GM19468 (cell line): ENCODE data around the gene MAB21L4.

ENCODE experiments used
- ATAC-seq: cut with Tn5 transposase; IDR thresholded peaks from one replicate; pipeline ENCODE4 v1.9.1; 2021; ENCODE audit warnings: mild to moderate bottlenecking, moderate library complexity, moderate number of reproducible peaks; ENCODE audit not compliant: unreplicated experiment; ENCODE audit errors: extremely low read depth

Gene MAB21L4

DNA sequence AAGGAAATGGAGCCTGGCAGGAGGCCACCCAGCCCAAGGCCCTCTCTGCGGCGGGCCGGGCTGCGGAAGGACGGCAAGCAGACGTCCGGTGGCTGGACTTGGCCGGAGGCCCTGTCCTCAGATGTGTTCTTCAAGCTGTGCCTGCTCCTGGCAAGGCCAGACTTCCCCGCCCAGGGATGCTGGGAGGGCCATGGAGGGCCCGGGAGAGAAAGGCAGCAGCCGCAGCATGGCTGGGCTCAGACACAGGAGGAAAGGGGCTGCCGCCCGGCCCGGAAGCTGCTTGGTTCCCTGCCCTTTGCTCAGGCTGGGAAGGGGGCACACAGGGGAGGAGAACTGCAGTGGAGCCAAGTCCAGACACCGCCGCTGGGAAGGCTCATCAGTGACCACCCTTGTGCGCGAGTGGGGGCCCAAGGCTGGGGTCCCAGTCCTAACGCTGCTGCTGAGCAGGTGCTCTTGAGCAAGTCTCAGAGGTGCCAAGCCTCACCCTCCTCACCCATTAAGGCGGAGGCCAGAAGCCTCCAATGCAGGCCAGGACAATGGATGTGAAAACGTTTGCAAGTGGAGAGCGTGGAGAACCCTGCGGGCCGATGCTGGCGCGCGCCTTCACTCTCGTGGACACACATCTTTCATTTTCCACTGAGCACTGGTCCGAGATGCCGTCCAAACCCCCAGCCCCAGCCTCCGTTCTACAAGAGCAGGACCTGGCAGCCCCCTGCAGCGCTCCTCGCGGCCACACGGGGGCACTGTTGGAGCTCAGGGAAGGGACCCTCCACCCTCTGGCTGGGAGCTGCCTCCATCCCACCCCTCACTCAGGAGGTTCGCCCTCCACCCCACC is 18.1 kb upstream of the MAB21L4 start:
- no peak for ATAC-seq

- ATAC-seq, result no peak
Measured at GRCh38 chr2:240912878-240913809, 17.2 kb upstream of the MAB21L4 start.

DNA sequence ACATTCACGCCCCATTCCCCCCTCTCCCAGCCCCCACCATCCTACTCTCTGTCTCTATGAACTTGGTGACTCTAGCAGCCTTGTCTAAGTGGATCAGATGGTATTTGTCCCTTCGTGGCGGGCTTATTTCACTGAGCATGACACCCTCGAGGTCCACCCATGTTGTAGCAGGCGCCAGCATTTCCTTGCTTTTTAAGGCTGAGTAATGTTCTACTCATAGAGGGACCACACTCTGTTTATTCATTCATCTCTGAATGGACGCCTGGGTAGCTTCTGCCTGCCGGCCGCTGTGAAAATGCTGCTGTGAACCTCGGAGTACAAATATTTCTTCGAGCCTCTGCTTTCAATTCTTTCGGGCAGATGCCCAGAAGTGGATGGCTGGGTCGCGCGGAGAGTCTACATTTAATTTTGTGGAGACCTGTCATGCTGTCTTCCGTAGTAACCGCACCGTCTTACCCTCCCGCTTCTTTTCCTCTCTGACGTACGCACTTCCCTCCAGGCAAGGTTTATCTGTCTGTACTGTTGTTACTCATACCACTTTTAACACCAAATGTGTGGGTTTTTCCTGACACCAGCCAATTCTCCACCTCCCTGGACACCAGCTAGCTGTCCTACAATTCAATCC is 15.8 kb upstream of the MAB21L4 start:
- ATAC-seq, result no peak

DNA sequence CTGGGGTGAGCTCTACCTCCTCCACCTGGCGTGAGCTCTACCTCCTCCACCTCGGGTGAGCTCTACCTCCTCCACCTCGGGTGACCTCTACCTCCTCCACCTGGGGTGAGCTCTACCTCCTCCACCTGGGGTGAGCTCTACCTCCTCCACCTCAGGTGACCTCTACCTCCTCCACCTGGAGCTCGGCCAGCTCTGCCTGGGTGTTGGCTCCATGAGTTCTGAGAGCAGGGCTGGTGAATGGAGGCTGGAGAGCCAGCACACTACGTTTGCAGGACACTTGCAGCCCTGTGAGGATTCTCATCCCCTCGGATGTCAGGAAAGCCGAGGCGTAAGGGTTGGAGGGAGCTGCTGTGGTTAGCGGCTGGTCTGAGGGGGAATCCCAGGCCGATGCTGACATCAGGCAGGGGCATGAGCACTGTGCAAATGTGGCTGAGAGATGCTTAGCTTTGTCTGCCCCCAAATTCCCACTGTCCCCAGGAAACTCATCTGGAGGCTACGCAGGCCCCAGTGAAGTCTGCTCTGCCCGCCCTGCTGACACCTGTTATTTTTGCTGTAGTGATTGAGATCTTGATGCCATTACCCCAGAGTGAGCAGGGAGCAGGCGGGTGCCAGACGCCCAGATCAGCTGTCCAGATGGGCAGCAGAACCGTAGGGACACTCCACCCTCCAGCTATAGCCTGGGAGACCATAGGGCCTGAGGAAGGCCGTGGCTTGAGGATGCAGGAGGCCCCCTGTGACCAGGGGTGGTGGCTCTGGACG is 13.4 kb upstream of the MAB21L4 start:
- ATAC-seq, result no peak

DNA sequence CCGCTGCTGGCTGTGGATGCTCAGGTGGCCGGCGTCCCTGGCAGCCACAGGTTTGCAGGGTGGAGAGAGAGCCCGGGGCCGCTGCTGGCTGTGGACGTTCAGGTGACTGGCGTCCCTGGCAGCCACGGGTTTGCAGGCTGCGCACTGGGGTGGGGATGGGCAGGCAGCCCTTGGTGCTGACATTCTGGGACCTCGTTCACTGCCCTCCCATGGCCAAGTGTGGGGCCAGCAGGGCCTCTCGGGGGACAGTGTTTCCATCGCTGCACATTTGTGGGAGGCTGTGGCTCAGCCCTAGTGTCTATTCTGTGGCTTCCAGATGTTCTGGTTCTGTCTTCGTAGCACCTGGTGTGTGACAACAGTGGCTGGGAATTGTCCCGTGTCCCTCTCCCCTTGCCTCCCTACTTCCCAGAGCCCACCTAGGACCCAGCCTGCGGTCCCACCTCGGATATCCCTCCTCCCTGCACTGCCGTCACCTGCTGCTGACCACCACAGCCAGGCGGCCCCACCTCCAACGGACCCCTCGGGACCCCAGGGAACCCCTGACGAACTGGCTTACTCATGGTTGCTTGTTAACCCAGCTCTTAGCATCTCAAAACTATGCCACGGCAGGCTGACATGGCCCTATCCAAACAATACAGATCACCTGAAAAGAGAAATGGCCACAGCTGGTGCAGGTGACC is 11.1 kb upstream of the MAB21L4 start:
- no peak for ATAC-seq

DNA sequence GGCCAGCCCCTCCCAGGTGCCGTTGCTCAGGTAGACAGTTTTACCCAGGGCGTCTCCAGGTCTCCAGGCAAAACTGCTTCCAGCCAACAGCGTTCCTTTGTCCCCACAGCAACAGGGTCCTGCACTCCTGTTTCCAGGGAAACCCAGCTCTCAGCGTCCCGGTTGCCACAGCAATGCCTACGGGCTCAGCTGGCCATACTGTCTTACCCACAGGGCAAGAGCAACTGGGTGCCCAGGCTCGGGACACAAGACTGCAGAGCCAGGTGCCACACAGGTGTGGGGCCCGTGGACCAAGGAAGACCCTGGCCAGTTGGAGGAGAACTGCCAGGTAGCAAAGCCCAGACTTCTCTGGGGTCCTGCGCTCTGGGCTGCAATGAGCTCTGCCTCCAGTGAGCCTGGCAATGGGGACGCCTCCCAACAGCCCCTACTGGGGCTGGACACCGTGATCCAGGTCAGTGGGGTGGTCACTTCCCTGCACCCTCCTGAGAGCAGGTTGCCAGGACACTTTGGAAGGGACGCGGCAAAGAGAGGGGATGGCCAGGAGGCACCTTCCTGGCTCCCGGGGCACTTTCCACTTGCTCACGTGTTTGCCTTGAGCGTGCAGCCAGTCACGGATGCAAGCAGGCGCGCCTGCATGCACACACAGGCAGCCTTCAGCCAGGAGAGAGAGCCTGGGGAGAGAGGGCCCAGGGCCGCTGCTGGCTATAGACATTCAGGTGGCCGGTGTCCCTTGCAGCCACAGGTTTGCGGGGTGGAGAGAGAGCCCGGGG is 10.4 kb upstream of the MAB21L4 start, which contains the start of gene CROCC2:
CROCC2 (plus strand) TSS at position 196 of the 770 bp plus-strand sequence; CDS start at position 374, 178 bp downstream.
- no peak for ATAC-seq

DNA sequence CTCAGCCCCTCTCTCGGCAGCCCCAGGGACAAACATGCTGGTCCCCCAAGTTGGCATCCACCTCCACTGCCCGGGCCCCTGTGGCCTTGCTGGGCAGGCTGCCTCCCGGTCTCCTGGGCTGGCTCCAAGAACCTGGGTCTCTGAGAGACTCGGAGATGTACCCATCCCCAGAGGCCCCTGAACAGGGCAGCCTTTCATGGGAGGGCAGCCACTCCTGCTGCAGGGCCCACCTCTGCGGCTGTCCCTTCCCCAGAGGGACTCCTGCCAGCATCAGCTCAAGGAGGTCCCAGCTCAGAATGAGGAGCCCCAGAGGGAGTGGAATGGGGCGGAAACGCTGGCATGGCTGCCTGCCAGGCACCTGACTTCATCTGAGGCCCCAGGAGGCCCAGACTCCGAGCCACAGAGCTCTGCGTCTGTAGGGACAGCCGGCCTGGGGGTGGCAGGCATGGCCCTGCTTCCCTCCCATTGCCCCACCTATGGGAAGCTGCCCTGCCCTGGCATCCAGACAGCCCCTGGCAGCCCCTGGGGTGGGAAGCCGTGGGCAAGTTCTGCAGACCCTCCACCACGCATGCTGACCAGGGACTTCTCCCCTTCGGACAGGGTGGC is 9.3 kb upstream of the MAB21L4 start:
- ATAC-seq, result no peak

GRCh38 chr2:240904216-240905175 is 8.5 kb upstream of the MAB21L4 start:
- no peak for ATAC-seq

DNA sequence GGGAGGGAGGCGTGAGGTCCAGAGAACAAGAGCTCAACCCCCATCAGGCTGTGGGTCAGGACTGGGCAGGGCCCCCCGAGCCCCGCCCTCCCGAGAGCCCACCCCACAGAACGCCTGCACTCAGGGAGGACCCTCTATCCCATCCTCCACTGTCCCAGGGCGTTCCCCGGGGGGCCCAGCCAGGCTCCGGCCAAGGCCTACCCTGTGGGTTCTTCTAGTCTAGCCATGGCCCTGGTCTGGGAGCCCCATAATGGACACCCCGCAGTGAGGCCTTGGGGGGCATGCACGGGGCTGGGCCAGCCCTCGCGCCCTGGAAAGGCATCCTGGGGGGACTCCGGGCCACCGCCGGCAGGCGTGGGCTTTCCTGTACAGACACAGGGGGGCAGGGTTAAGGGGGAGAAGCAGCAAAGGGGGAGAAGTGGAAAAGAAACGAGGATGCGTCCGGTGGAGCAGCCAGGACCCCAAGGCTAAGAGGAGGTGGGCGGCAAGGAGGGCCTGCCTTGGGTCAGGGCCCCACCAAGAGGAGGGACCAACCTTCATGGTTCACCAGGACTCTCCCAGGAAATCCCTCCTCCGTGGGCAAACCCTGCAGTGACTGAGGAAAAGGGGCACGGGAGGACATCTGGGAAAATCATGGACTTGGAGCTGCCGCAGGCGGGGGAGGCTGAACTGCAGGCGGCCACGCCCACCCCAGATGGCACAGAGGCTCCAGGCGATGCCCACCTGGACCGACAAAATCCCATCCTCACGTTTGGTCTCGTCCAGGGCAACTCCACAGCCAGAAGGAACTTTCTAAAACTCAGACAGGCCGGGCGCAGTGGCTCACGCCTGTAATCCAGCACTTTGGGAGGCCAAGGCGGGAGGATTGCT is 7.5 kb upstream of the MAB21L4 start:
- no peak for ATAC-seq

- no peak for ATAC-seq
Measured at GRCh38 chr2:240902615-240903041, 6.7 kb upstream of the MAB21L4 start.

DNA sequence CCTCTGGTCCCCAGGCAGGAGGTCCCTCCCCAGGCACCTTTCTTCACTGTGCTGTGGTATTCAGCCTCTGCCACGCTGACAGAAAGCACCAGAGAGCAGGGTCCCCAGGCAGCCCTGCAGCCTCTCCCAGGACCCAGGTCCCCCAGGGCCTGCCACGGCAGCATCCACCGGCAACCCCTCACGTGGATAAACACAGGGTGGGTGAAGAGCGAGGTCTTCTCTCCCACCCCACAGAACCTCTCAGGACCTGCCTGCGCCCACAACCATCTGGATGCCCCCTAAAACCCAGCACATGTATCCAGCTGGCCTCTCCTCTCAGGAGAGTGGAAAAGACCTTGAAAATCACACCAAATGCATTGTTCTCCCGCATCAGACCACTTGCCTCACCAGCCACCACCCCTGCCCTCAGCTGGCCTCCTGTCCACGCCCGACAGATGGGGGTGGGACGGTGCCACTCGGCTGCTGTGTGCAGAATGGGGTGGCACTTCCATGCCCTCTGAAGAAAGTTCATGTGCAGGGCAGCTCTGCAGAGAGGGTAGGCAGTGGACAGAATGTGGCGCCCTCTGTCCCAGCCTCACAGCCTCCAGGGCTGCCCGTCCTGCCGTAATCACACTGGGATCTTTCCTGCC is 6.1 kb upstream of the MAB21L4 start:
- ATAC-seq, result no peak

- no peak for ATAC-seq
Measured at GRCh38 chr2:240900141-240900860, 4.3 kb upstream of the MAB21L4 start.

DNA sequence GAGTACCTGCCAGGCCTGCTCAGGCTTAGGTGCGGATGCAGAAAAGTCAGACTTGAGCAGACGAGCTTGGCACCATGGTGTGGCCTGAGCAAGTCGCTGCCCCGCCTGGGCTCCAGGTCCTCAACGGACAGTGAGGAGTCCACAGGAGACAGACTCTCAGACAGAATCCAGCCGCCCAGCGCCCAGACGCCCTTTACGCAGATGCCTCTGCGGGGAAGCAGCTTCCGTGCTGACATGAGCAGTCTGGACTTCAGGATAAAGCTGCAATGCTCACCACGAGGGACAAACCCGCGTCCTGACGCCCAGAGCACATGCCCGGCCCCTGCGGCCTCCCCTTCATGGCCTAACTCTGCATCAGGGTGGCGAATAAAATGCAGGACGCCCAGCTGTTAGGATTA is 3.5 kb upstream of the MAB21L4 start:
- no peak for ATAC-seq

DNA sequence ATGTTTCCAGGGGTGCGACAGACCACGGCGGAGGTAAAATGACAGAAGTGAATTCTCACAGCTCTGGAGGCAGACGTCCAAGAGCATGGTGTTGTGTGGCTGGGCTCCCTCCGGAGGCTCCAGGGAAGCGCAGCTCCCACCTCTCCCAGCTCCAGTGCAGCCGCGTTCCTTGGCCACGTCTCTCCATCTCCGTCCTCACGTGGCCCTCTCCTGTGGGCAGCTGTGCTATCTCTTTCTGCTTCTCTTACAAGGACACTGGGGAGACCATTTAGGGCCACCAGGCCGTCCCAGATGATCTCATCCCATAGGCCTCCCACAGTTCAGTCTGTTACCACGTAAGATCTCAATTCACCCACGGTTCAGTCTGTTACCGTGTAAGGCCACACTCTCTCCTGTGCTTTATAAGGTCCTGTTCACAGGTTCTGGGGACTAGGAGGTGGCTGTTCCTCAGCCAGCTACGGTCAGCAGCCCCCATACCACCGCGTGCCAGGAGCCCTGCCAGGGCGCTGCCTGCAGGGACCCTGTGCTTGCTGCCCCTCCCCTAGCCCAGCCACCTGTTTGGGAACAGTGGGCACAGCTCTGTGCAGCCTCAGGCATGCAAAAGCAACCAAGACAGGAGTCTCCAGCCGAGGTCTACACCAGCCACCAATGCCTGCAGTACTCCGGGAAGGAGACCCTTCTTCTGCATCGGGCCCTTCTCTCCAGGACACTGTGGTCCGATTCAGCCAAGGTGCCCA is 2.9 kb upstream of the MAB21L4 start:
- no peak for ATAC-seq
